ENCODE results near the gene PIGB.
"Not testable (repeated sequence)": the region's sequence is repeated elsewhere in the genome, so short reads cannot be mapped to it uniquely, and the experiment has no call there.

PIGB gene

GRCh38 chr15:55302801-55303200 lies 16.2 kb upstream of the PIGB start:
- DNase-seq (ENCODE audit: low spot score): not testable (repeated sequence)

GRCh38 chr15:55319537-55320237 lies 665 bp downstream of the PIGB start:
- DNase-seq (ENCODE audit: low spot score): peak; percentile 29

GRCh38 chr15:55320238-55320550 lies 1.2 kb downstream of the PIGB start:
- peak; percentile 5 for DNase-seq (ENCODE audit: low spot score)

GRCh38 chr15:55320963-55321362 lies 1.9 kb downstream of the PIGB start:
- DNase-seq (ENCODE audit: low spot score): no peak

GRCh38 chr15:55322467-55322866 lies 3.4 kb downstream of the PIGB start:
- no peak for DNase-seq (ENCODE audit: low spot score)

GRCh38 chr15:55327387-55327786 lies 8.4 kb downstream of the PIGB start:
- no peak for DNase-seq (ENCODE audit: low spot score)

- peak; percentile 43 for DNase-seq (ENCODE audit: low spot score)
Measured at GRCh38 chr15:55334371-55334770, 15.3 kb downstream of the PIGB start.

GRCh38 chr15:55334997-55335396 lies 16.0 kb downstream of the PIGB start:
- no peak for DNase-seq (ENCODE audit: low spot score)

- no peak for DNase-seq (ENCODE audit: low spot score)
Measured at GRCh38 chr15:55337160-55337559, 18.1 kb downstream of the PIGB start.

- no peak for DNase-seq (ENCODE audit: low spot score)
Measured at GRCh38 chr15:55343168-55343567, 24.1 kb downstream of the PIGB start.

- DNase-seq (ENCODE audit: low spot score): peak; percentile 60
Measured at GRCh38 chr15:55344206-55344605, 25.2 kb downstream of the PIGB start.

GRCh38 chr15:55348281-55348778 lies 29.3 kb downstream of the PIGB start:
- DNase-seq (ENCODE audit: low spot score): no peak

GRCh38 chr15:55349282-55349681 lies 30.3 kb downstream of the PIGB start:
- no peak for DNase-seq (ENCODE audit: low spot score)

- DNase-seq (ENCODE audit: low spot score): no peak
Measured at GRCh38 chr15:55353025-55353424, 34.0 kb downstream of the PIGB start.

- DNase-seq (ENCODE audit: low spot score): no peak
Measured at GRCh38 chr15:55356985-55357585, 38.1 kb downstream of the PIGB start.

- peak; percentile 35 for DNase-seq (ENCODE audit: low spot score)
Measured at GRCh38 chr15:55357774-55358173, 38.8 kb downstream of the PIGB start.

- DNase-seq (ENCODE audit: low spot score): no peak
Measured at GRCh38 chr15:55358471-55358870, 39.4 kb downstream of the PIGB start.

- DNase-seq (ENCODE audit: low spot score): no peak
Measured at GRCh38 chr15:55360256-55360655, 41.2 kb downstream of the PIGB start.

GRCh38 chr15:55361048-55361447 lies 42.0 kb downstream of the PIGB start:
- DNase-seq (ENCODE audit: low spot score): no peak

- DNase-seq (ENCODE audit: low spot score): no peak
Measured at GRCh38 chr15:55362641-55363040, 43.6 kb downstream of the PIGB start.

GRCh38 chr15:55366981-55367380 lies 48.0 kb downstream of the PIGB start:
- DNase-seq (ENCODE audit: low spot score): no peak

GRCh38 chr15:55372701-55373440 lies 53.8 kb downstream of the PIGB start:
- DNase-seq (ENCODE audit: low spot score): no peak

GRCh38 chr15:55379095-55379494 lies 60.1 kb downstream of the PIGB start:
- no peak for DNase-seq (ENCODE audit: low spot score)
